HG03460 (cell line): ENCODE results near the gene CNTNAP2.

Source experiments
- ATAC-seq: cut with Tn5 transposase; IDR thresholded peaks from one replicate; pipeline ENCODE4 v1.9.1; 2021; ENCODE audit not compliant: unreplicated experiment

The CNTNAP2 gene

GRCh38 chr7:146116521-146117222, at the start of gene CNTNAP2:
Gene CNTNAP2, plus strand, starts transcription at chr7:146116801. Its CDS starts 76 bp downstream, at chr7:146116877.
- no peak for ATAC-seq

DNA sequence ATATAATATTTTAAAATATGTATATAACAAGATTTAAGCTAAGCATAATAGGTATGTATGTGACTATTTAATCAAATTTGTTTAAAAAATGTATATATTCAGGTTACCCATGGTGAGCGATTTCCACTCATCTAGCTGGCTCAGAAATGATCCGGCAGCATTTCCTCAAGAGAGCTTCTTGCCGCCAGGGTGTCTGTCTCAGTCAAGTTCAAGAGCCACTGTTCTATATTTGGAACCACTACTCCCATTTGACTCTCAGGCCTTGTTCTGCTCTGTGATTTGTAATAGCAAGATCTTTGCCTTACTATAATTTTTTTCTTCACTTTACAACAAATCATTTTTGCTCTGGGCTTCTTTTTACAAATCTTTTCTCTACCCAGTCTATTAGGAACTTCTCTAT, 48.7 kb upstream of the CNTNAP2 start:
- no peak for ATAC-seq

DNA sequence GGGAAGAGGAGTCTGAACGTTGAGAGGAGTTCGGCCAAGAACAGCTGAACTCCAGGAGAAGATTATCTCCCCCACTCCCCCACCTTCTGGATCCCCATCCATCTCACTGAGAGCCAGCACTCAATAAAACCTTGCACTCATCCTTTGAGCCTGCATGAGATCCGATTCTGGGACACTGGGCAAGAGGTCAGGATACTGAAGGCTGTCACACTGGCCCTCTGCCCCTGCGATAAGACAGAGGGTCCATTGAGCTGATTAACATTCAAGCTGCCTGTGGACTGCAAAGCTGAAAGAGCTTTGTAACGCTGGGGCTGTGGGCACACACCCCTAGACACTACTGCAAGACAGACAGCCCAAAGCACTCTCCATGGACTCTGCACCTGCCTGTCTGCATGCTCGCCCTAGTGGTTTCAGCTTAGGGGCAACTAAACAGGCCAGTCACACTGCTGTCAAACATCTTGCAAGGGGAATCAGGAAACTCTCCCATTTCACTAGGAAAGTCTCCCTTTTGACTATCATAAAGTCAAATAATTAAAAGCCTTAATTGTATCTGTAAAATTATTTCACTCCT, 42.3 kb upstream of the CNTNAP2 start:
- ATAC-seq: no peak

DNA sequence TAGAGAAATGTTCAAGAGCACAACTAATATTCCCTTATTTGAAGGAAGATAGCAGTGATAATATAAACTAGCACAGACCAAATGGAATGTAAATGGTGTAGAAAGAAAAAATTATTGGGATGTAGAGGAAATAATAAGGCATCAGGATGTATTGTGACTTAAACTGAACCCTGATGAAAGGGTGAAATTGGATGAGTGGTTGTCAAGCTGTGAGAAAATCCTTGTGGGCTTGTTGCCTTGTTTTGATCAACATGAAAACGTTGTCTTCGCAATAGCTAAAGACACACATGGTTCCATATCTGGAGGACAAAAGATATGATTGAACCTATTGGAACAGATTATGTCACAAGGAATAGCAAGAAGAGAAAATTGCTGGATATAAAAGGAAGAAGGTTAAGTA, 40.3 kb upstream of the CNTNAP2 start:
- ATAC-seq: no peak

DNA sequence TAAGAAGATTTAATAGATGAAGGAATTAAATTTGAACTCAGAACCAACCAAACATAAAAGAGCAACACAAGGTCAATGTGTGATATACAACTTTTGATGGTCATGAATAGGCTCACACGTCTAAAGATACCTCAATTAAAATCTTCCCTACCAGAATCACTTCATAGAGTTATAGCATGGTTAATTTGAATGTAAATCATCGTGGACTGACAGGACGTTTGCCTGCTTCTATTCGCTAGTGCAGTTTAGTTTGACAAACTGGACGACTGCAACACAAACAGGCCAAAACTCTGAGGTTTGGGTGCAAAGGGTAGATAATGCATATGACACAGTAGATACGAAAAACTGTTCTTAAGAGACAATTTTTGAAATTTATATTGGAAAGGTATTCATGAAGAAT, 32.5 kb upstream of the CNTNAP2 start:
- no peak for ATAC-seq

DNA sequence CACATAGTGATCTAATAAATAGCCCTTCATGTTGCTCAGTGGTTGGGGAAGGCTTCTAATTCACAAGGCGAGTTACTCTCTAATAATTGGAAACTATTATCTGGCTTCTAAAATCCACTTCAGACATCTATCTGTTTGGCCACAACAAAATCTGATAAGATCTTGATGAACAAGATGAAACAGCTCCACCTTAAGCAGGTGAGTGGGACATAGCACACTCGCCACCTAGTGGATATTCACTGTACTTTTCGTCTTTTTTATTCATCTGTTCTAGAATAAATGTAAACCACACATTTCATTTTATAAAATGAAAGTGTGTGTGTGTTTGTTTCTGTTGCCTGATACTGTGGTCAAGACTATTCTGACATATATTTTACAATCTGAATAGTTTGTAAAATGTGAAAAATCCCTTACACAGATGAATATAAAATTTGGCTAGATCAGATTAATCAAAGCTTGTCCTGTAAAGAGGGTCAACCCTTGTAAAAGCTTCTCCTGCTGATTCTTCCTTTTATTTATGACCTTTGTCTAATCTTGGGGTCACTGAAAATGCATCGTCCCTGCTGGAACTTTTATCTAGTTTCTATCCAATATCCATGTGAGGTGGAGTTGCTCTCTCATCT, 26.5 kb upstream of the CNTNAP2 start:
- ATAC-seq: peak; percentile 79

DNA sequence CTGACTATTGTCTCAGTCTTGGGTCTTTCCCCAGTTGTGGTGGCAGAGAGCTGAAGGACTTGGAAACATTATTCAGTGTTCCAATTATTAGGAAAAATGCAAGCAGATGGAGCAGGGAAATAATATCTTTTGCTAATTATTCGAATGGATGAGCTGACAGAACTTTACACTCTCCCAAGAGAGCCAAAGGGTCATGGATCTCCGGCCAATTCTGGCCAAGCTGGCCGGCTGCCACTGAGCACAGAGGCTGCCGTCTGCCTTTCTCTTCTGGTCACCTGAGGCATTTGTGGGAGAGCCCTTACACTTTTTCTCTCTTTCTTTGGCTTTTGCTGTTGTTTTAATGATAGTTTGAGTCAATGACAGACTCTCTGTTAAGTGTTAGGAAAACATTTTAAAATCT, 22.2 kb upstream of the CNTNAP2 start:
- no peak for ATAC-seq

DNA sequence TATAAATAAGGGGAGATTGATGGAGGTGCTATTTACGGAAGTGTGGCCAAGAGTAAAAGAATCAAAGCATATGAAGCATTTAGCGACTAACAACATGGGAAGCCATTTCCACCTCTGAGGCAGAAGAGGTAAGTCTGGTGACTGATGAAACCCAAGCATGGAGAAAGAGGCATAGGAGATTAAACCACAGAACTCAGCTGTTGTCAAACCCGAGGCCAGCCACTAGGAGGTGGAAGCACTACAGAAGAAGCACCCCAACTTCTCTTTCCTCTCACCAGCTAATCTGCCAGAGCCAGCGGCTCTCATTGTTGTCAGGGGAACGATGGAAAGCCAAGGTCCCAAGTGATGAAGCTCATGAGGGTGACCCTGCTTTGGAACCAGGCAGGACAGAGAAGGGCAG, 19.6 kb upstream of the CNTNAP2 start:
- ATAC-seq: no peak

DNA sequence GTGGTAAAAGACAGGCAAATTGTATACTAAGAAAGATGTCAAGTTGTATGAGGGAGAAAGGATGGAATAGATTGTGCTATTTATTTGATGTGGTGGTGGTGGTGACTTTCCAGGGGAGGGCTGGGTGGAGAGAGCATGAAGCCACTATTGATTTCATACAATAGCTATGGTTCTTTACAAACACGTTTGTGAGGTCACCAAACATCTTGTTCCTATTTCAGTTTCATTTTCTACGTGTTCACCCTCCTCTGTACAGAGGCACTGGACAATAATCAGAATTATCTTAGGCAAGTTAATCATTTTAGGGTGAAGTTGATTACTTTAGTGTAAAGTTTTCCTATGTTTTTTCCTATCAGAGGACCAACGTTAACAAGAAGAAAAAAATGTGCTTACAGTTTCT, 10.3 kb upstream of the CNTNAP2 start:
- no peak for ATAC-seq

GRCh38 chr7:146112755-146113154, 3.8 kb upstream of the CNTNAP2 start:
- ATAC-seq: no peak

DNA sequence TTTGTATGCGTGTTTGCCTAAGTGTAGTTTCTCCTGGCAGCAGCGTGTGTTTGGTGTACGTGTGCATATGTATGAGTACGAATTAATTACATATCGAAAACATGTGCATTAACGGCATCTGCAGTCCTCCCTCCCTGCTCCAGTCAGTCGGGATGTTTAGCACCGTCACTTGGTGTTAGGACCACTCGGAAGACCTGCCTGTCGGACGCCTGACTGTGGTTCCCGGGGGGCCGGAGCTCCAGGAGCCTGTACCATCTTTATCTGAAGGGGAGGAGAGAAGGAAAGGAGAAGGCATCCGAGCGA, 1.1 kb upstream of the CNTNAP2 start:
- no peak for ATAC-seq

DNA sequence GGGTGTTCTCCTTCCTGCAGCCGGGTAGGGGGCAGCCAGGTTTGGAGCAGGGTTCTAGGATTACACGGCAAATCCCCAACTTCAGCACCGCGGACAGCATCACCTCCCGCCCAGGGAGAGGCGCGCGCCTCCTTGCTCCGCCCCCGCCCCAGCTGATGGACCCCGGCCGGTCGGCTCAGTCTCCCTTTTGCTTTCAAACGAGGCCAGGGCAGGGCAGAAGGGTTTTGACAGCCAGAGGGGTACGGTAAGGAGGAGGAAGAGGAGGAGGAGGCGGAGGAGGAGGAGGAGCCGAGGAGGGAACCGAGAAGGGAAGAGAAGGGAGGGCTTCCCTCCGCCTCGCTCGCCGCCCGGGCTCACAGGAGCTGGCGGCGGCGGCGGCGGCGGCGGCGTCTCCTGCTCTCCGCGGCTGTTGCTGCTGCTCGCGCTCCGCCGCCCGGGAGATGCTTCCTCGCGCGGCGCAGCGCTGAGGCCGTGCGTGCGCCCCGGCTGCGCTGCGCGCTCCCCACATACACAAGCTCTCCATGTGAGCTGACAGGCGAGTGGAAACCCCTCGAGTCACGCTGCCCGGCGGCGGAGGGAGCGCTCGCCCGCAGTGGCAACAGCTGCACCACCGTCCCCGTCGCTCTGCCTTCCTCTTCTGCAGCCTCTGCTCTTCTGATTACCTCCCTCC, 615 bp upstream of the CNTNAP2 start:
- ATAC-seq: no peak

GRCh38 chr7:146117576-146117975, 975 bp downstream of the CNTNAP2 start:
- ATAC-seq: no peak

- ATAC-seq: no peak
Observed at GRCh38 chr7:146119002-146119401, 2.4 kb downstream of the CNTNAP2 start.

DNA sequence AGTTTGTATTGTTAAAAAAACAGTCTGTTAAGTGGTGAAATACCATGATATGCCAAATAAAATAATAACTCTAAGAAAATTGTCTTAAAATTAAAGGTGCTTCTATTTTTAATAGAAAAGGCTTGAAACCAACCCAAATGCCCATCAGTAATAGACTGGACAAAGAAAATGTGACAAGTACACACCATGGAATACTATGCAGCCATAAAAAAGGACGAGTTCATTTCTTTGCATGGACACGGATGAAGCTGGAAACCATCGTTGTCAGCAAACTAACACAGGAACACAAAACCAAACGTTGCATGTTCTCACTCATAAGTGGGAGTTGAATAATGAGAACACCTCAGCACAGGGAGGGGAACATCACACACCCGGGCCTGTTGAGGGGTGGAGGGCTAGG, 7.1 kb downstream of the CNTNAP2 start:
- no peak for ATAC-seq

GRCh38 chr7:146126767-146127509, 10.3 kb downstream of the CNTNAP2 start:
- ATAC-seq: no peak

DNA sequence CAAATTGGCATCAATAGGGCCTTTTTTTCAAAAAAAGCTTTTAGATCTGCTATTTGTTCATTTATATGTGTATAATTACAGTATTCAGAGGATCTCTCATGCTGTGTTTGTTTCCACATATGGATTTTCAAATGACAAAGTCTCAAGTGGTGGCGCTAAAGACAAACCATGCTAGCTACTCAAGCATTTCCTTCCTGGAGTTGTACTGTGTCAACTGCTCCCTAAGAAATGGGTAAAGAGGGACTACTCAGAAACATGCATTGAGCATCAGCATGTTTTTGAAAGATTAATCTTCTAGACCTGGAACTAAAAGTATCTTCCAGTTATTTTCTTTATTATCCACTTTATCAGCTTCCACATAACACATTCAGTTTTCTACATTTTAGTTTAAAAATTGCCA, 12.7 kb downstream of the CNTNAP2 start:
- ATAC-seq: no peak

GRCh38 chr7:146129997-146130396, 13.4 kb downstream of the CNTNAP2 start:
- no peak for ATAC-seq

GRCh38 chr7:146131701-146132100, 15.1 kb downstream of the CNTNAP2 start:
- no peak for ATAC-seq

DNA sequence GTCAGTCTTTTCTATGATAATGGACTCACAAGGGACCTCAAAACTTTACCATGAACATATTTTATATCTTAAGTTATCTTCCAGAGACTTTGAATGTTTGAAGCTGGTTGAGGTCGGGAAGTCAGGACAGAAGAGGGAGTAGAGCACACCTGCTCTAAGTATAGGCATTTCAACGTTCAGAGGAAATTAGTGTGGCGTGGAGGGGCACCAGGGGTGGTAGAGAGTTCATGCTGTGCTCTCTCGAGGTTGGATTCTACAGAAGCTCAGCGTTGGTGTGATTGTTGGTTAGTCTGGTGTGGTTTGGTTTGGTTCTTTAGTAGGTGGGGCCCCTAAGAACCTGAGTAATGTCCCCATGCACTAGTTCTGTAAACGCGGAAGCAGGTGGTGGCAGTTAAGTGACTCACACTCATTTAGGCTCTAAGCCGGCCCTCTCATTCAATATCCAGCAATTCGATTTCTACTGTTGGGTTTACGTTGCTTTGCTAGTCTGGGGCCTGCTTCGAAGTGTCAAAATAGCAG, 19.8 kb downstream of the CNTNAP2 start:
- ATAC-seq: no peak

DNA sequence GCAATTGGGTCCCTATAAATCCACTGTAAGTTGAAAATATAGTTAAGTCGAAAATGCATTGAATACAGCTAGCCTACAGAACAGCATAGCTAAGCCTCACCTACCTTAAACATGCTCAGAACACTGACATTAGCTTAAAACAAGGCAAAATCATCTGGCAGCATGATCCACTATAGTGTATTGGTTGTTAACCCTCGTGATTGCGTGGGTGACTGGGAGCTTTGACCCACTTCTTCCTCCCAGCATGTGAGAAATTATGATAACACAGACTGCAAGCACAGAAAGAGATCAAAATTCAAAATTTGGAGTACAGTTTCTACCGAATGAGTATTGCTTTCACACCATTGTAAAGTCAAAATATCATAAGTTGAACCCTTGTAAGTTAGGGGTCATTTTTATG, 22.3 kb downstream of the CNTNAP2 start:
- no peak for ATAC-seq
